ENCODE measurements around the gene PPIL6. TPM values are rescaled to one million over a fixed set of nuclear protein-coding genes. Genes with fewer than 3 reads are reported as not detected.

The PPIL6 gene
- total RNA-seq, 1 donor from 2014 or later = 0.11 TPM

- Histone ChIP-seq H3K36me3 (peaks cover 27 to 28% of the 10 kb centered on the region in 2 donors), H3K4me1 (peaks cover 0 to 10% of the 10 kb centered on the region in 2 donors), H3K27me3 (no peaks in the 10 kb centered on the region), H3K27ac (no peak overlapping the region), H3K9me3 (no peaks in the 10 kb centered on the region), H3K4me3 (no peak overlapping the region)
- intact Hi-C loops (cut with DNase I) = loop anchor here (5.0 kb wide), 2 partner anchors 250 to 255 kb away; partner anchors contain the start of genes AK9 and FIG4
- no peak for DNase-seq (ENCODE audit: low spot score in 2 of 2)
- TF ChIP-seq, protein P1, sequence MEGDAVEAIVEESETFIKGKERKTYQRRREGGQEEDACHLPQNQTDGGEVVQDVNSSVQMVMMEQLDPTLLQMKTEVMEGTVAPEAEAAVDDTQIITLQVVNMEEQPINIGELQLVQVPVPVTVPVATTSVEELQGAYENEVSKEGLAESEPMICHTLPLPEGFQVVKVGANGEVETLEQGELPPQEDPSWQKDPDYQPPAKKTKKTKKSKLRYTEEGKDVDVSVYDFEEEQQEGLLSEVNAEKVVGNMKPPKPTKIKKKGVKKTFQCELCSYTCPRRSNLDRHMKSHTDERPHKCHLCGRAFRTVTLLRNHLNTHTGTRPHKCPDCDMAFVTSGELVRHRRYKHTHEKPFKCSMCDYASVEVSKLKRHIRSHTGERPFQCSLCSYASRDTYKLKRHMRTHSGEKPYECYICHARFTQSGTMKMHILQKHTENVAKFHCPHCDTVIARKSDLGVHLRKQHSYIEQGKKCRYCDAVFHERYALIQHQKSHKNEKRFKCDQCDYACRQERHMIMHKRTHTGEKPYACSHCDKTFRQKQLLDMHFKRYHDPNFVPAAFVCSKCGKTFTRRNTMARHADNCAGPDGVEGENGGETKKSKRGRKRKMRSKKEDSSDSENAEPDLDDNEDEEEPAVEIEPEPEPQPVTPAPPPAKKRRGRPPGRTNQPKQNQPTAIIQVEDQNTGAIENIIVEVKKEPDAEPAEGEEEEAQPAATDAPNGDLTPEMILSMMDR (IDR thresholded peaks at IDR 0.05) = no peak
These were observed 2.0 kb upstream of the PPIL6 start for GRCh38 chr6:109442393-109442924.

- Histone ChIP-seq H3K4me1 (peaks cover 0 to 10% of the 10 kb centered on the region in 2 donors), H3K4me3 (peak overlapping the region; percentile 70 to 84), H3K27ac (peak overlapping the region; percentile 77 to 81), H3K27me3 (no peaks in the 10 kb centered on the region), H3K9me3 (no peaks in the 10 kb centered on the region), H3K36me3 (peaks cover 21 to 24% of the 10 kb centered on the region in 2 donors)
- intact Hi-C loops (cut with DNase I) = loop anchor here (2.0 to 5.0 kb wide), 3 partner anchors 251 to 346 kb away; partner anchors contain the start of genes AK9, CEP57L1, FIG4 and SESN1
- TF ChIP-seq, protein P1 (IDR thresholded peaks at IDR 0.05) = peak in 2 of 3 experiments; percentile 15 to 27
- peak in 1 of 2 donors; percentile 72 for DNase-seq (ENCODE audit: low spot score in 2 of 2)
These were observed 815 bp upstream of the PPIL6 start for GRCh38 chr6:109441069-109441816.

GRCh38 chr6:109436041-109436440, 4.4 kb downstream of the PPIL6 start:
- Histone ChIP-seq H3K36me3 (no peaks in the 10 kb centered on the region), H3K27me3 (no peaks in the 10 kb centered on the region), H3K4me3 (no peak overlapping the region), H3K27ac (no peak overlapping the region), H3K4me1 (no peaks in the 10 kb centered on the region), H3K9me3 (no peaks in the 10 kb centered on the region)
- intact Hi-C loops (cut with DNase I) = no loop called here
- TF ChIP-seq, protein P1 (IDR thresholded peaks at IDR 0.05) = no peak
- DNase-seq (ENCODE audit: low spot score in 2 of 2) = no peak

- intact Hi-C loops (cut with DNase I) = no loop called here
- Histone ChIP-seq H3K4me1 (no peaks in the 10 kb centered on the region), H3K36me3 (no peaks in the 10 kb centered on the region), H3K27ac (no peak overlapping the region), H3K27me3 (no peaks in the 10 kb centered on the region), H3K9me3 (no peaks in the 10 kb centered on the region), H3K4me3 (no peak overlapping the region)
- DNase-seq (ENCODE audit: low spot score in 2 of 2) = no peak
- TF ChIP-seq, protein P1 (IDR thresholded peaks at IDR 0.05) = no peak
These were observed 6.0 kb downstream of the PPIL6 start for GRCh38 chr6:109434456-109434855.

GRCh38 chr6:109429496-109429895, 10.9 kb downstream of the PPIL6 start:
- TF ChIP-seq, protein P1 (IDR thresholded peaks at IDR 0.05) = no peak
- H3K27ac ChIP-seq = no peak overlapping the region
- intact Hi-C loops (cut with DNase I) = no loop called here

More at GRCh38 chr6:109429496-109429895, 10.9 kb downstream of the PPIL6 start:
- no peaks in the 10 kb centered on the region for H3K27me3 ChIP-seq
- no peak for DNase-seq (ENCODE audit: low spot score in 2 of 2)
- H3K36me3 ChIP-seq = no peaks in the 10 kb centered on the region
- no peaks in the 10 kb centered on the region for H3K9me3 ChIP-seq
- peaks cover 0 to 3% of the 10 kb centered on the region in 2 donors for H3K4me1 ChIP-seq
- no peak overlapping the region for H3K4me3 ChIP-seq

All from ascending aorta (tissue), 2 donors.